Measurements from ENCODE around the gene DNM3. TPM values are rescaled to one million over a fixed set of nuclear protein-coding genes. Genes with fewer than 3 reads are reported as not detected.

Gene DNM3
- total and polyA plus RNA-seq, 9 of the 15 experiments (the other 6 are each of a cell fraction or from before 2014, with no cell fraction given) = 0.08 to 0.36 (median 0.22) TPM; not detected in 1

GRCh38 chr1:172203135-172203823 lies 362.0 kb downstream of the DNM3 start:
- no peak overlapping the region for H3K27ac ChIP-seq (ENCODE audit: extremely low read depth, low read depth, low read length)
- WGBS (ENCODE audit: insufficient coverage, low coverage, missing lambda C conversion rate) = 1% methylated on average over 8 of the region's 8 CpGs
- BruUV-seq (replicated peaks) = no TSS peak

More at GRCh38 chr1:172203135-172203823, 362.0 kb downstream of the DNM3 start:
- DNase-seq (ENCODE audit: extremely low read depth in 1 of 4, low spot score in 3 of 4) (no peak), ATAC-seq (no peak), FAIRE-seq (no peak)
- no peak overlapping the region for H3K4me3 ChIP-seq
- TF ChIP-seq CBX5 (IDR thresholded peaks at IDR 0.05; ENCODE audit: borderline replicate concordance, low read depth) (no peak), MAFK (IDR thresholded peaks at IDR 0.05; ENCODE audit: low read length) (no peak), FOXA3 (CRISPR knock-in tag; conservative IDR thresholded peaks at IDR 0.05 in 1 of 2, IDR thresholded peaks at IDR 0.05 in 1 of 2) (no peak), BCOR (IDR thresholded peaks at IDR 0.05) (no peak), ZNF766 (CRISPR knock-in tag; conservative IDR thresholded peaks at IDR 0.05) (no peak), CSDE1 (IDR thresholded peaks at IDR 0.05) (no peak), ELF2 (CRISPR knock-in tag; IDR thresholded peaks at IDR 0.05) (no peak), ZNF143 (CRISPR knock-in tag; IDR thresholded peaks at IDR 0.05) (no peak), ZFP36 (IDR thresholded peaks at IDR 0.05; ENCODE audit: low read depth, low read length, partially characterized antibody) (no peak), FOSL1 (tag; conservative IDR thresholded peaks at IDR 0.05) (no peak), FOXK2 (conservative IDR thresholded peaks at IDR 0.05 in 1 of 2, IDR thresholded peaks at IDR 0.05 in 1 of 2; ENCODE audit: low read depth in 2 of 2) (no peak), SMARCC2 (IDR thresholded peaks at IDR 0.05; ENCODE audit: low read depth) (no peak), ZNF347 (CRISPR knock-in tag; IDR thresholded peaks at IDR 0.05; ENCODE audit: low read depth) (no peak), NCOA6 (IDR thresholded peaks at IDR 0.05) (no peak), KHSRP (IDR thresholded peaks at IDR 0.05) (no peak), NFE2L1 (tag; IDR thresholded peaks at IDR 0.05; ENCODE audit: borderline replicate concordance, low read depth) (no peak), KLF10 (CRISPR knock-in tag; IDR thresholded peaks at IDR 0.05) (no peak)
- TF ChIP-seq, protein P1, sequence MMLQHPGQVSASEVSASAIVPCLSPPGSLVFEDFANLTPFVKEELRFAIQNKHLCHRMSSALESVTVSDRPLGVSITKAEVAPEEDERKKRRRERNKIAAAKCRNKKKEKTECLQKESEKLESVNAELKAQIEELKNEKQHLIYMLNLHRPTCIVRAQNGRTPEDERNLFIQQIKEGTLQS (IDR thresholded peaks at IDR 0.05) = no peak
- TF ChIP-seq, protein P1 (CRISPR knock-in tag; conservative IDR thresholded peaks at IDR 0.05) = no peak
- no peaks in the 10 kb centered on the region for H3K9me3 ChIP-seq (replicated peaks; ENCODE audit: control insufficient read depth, insufficient read depth, low read depth, low read length)
- in situ Hi-C loops (cut with MboI) (no loop called here), intact Hi-C loops (cut with micrococcal nuclease) (no loop called here)
- H3K4me2 ChIP-seq (ENCODE audit: insufficient read depth, low read length) = no peak overlapping the region
- POLR2A ChIA-PET = no interaction called here
- H3K9ac ChIP-seq (ENCODE audit: insufficient read depth in 1 of 2, low read depth in 2 of 2, low read length in 2 of 2) = no peak overlapping the region
- no peaks in the 10 kb centered on the region for H4K20me1 ChIP-seq (replicated peaks; ENCODE audit: control insufficient read depth, insufficient read depth, low read length)
- CTCF ChIA-PET (ENCODE audit: low intra/inter-chr PET ratio) = no interaction called here
- no peaks in the 10 kb centered on the region for H3K4me1 ChIP-seq (replicated peaks in 1 of 2; ENCODE audit: control insufficient read depth in 2 of 2, insufficient read depth in 2 of 2, low read length in 2 of 2)
- no peaks in the 10 kb centered on the region for H3K36me3 ChIP-seq (ENCODE audit: control insufficient read depth, insufficient read depth, low read length)
- H3K9me1 ChIP-seq (ENCODE audit: control insufficient read depth, insufficient read depth, low read length) = no peaks in the 10 kb centered on the region
- H2AFZ ChIP-seq (ENCODE audit: low read depth, low read length) = no peak overlapping the region
- H3K27me3 ChIP-seq (ENCODE audit: control insufficient read depth in 2 of 2, insufficient read depth in 2 of 2, low read length in 2 of 2) = no peaks in the 10 kb centered on the region
- H3K79me2 ChIP-seq (ENCODE audit: control insufficient read depth, insufficient read depth, low read length) = no peaks in the 10 kb centered on the region
